Activated naive CD4-positive, alpha-beta T cell treated with anti-CD3 and anti-CD28 coated beads for 36 hours (primary cell): Measurements from ENCODE around the gene PPARGC1A. TPM values are rescaled to one million over a fixed set of nuclear protein-coding genes. Genes with fewer than 3 reads are reported as not detected.

ENCODE experiments used
- CTCF ChIA-PET: fragments of 350-600 bp; sonication (Branson Sonifier 250); formaldehyde crosslinking; loops from one replicate; lab custom pipeline; 2021; ENCODE audit warnings: antibody characterized with exemption; lab: Charles Lee
- DNase-seq: peaks from one replicate; pipeline ENCODE4 v3.0.0-alpha.2; 2020
- H3K27ac Mint-ChIP-seq: one replicate; pipeline ENCODE4 v1.8.0; 2021; ENCODE audit warnings: mild to moderate bottlenecking, mixed read lengths
- H3K27me3 Mint-ChIP-seq: one replicate; pipeline ENCODE4 v1.8.0; 2021; ENCODE audit warnings: low read depth, mixed read lengths
- H3K36me3 Mint-ChIP-seq: one replicate; pipeline ENCODE4 v1.8.0; 2021; ENCODE audit warnings: low read depth, mixed read lengths
- H3K4me1 Mint-ChIP-seq: one replicate; pipeline ENCODE4 v1.8.0; 2021; ENCODE audit warnings: low read depth, mixed read lengths
- H3K4me3 Mint-ChIP-seq: one replicate; pipeline ENCODE4 v1.8.0; 2021; ENCODE audit warnings: mild to moderate bottlenecking, moderate library complexity, mixed read lengths
- H3K9me3 Mint-ChIP-seq: one replicate; pipeline ENCODE4 v1.8.0; 2021; ENCODE audit warnings: mixed read lengths
- intact Hi-C: fragments of 100-400 bp; cut with micrococcal nuclease; formaldehyde crosslinking; loops from one replicate; pipeline ENCODE4 v1.15.1; 2023
- total RNA-seq, 2 experiments: library from RNA; stranded (reverse); gene quantifications; one replicate each; pipeline ENCODE4 v1.2.3, GENCODE V29; 2021

PPARGC1A gene
- total RNA-seq, 2 experiments from 2014 or later, result not detected

DNA sequence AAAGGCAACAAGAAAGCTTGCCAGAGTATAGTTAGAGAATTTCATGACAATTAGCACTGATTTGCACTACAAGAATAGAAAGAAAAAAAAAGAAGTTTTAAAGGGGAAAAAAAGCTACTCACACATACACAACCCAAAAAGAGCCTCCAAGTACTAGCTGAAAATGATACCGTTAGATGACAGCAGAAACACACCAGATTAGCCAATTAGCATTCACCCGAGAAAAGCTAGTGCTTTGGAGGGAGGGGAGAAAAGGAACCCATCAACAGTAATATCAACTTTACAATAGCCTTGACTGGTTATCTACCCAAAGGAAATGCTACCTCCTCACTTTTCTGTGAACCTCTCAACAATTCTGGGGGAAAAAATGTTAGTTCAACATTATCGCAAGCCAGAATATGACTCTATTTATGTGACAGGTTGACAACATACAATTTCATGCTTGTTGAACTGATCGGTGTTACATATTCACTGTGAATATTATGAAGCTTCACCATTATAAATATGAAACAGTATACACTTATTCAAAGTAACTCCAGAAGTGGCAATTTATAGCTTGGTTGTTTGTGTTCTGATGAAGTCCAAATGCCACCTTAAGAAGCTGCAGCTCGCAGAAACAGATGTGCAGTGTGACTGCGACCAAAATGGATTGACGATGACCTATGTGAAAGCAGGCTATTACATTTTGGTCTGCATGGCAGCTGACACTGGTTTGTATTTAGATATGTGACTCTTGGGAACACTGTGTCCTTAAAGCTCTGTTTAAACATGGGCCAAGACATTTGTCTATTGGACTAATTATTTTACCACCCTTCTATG lies 15.9 kb downstream of the PPARGC1A start:
- Mint-ChIP-seq H3K9me3 (no peaks in the 10 kb centered on the region), H3K27me3 (no peaks in the 10 kb centered on the region), H3K27ac (no peak overlapping the region), H3K36me3 (no peaks in the 10 kb centered on the region), H3K4me3 (no peak overlapping the region), H3K4me1 (no peaks in the 10 kb centered on the region)
- no peak for DNase-seq
- intact Hi-C loops, result no loop called here
- CTCF ChIA-PET, result no interaction called here

GRCh38 chr4:23871426-23871825 lies 18.4 kb downstream of the PPARGC1A start:
- H3K27ac Mint-ChIP-seq, result no peak overlapping the region
- H3K4me1 Mint-ChIP-seq, result no peaks in the 10 kb centered on the region
- H3K36me3 Mint-ChIP-seq, result no peaks in the 10 kb centered on the region
- no peaks in the 10 kb centered on the region for H3K9me3 Mint-ChIP-seq
- H3K27me3 Mint-ChIP-seq, result no peaks in the 10 kb centered on the region
- H3K4me3 Mint-ChIP-seq, result no peak overlapping the region
- intact Hi-C loops, result no loop called here
- no peak for DNase-seq
- CTCF ChIA-PET, result no interaction called here

DNA sequence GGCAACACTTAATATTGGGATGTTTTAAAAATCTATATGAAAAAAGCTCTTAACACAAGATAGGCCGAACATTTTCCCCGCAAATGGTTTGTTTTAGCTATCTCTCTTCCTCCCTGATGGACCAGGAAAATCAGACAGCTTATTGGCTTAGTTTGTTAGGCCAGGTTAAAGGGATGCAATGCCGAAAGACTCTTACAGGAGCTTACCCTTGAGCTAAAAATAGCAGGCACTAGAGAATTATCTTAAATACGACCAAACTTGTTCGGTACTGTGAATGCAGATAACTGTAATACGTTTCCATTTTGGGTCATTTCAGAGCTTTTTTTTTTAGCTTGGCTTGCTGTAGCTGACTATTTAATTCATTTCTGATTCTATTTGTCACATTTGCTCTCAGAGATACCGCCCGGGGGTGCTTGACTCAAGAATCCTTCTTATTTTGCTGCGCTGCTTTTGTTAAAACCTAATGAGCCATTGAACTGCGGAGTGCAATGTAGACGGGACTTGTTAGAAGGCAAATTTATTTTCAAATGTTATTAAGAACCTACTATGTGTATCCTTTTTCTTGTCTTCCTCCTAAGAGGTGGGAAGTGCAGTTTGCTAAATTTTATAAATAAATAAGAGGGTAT lies 23.3 kb downstream of the PPARGC1A start:
- no peak for DNase-seq
- Mint-ChIP-seq H3K36me3 (no peaks in the 10 kb centered on the region), H3K27ac (no peak overlapping the region), H3K4me1 (no peaks in the 10 kb centered on the region), H3K4me3 (no peak overlapping the region), H3K27me3 (no peaks in the 10 kb centered on the region), H3K9me3 (no peaks in the 10 kb centered on the region)
- CTCF ChIA-PET, result interaction anchor here (0.6 kb wide), 1 partner anchor 14 kb away, joined by 3 read pairs; no protein-coding TSS in a partner anchor
- intact Hi-C loops, result no loop called here

GRCh38 chr4:23861897-23862296 lies 27.9 kb downstream of the PPARGC1A start:
- Mint-ChIP-seq H3K27ac (no peak overlapping the region), H3K36me3 (no peaks in the 10 kb centered on the region), H3K4me1 (no peaks in the 10 kb centered on the region), H3K4me3 (no peak overlapping the region), H3K9me3 (no peaks in the 10 kb centered on the region), H3K27me3 (no peaks in the 10 kb centered on the region)
- intact Hi-C loops, result no loop called here
- CTCF ChIA-PET, result no interaction called here
- DNase-seq, result no peak

DNA sequence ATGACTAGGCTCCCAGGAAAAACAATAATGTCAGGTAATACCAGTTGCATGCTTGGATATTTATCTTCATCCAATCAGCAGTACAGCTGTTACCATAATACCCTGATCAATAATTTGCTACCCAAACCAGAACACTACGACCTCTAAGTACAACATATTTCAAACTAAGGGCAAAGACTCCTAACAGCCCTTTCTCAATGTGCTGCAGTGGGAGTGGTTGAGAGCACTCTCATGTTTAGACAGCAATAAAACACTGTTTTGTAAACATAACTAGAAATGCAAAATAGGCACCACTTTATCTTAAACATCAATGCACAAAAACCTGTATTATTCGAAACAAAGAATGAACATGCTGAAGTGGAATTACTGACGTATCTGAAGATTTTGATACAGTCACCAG lies 28.9 kb downstream of the PPARGC1A start:
- Mint-ChIP-seq H3K9me3 (no peaks in the 10 kb centered on the region), H3K4me3 (no peak overlapping the region), H3K4me1 (no peaks in the 10 kb centered on the region), H3K27me3 (no peaks in the 10 kb centered on the region), H3K27ac (no peak overlapping the region), H3K36me3 (no peaks in the 10 kb centered on the region)
- intact Hi-C loops, result no loop called here
- DNase-seq, result no peak
- CTCF ChIA-PET, result no interaction called here

GRCh38 chr4:23857367-23857959 lies 32.4 kb downstream of the PPARGC1A start:
- CTCF ChIA-PET, result no interaction called here
- intact Hi-C loops, result no loop called here

GRCh38 chr4:23856630-23857029 lies 33.2 kb downstream of the PPARGC1A start:
- Mint-ChIP-seq H3K27me3 (no peaks in the 10 kb centered on the region), H3K9me3 (peaks cover 2% of the 10 kb centered on the region), H3K27ac (no peak overlapping the region), H3K4me1 (no peaks in the 10 kb centered on the region), H3K4me3 (no peak overlapping the region), H3K36me3 (no peaks in the 10 kb centered on the region)
- no peak for DNase-seq
- CTCF ChIA-PET, result no interaction called here
- intact Hi-C loops, result no loop called here

More at GRCh38 chr4:23857367-23857959, 32.4 kb downstream of the PPARGC1A start:
- Mint-ChIP-seq H3K27ac (no peak overlapping the region), H3K27me3 (no peaks in the 10 kb centered on the region), H3K4me1 (no peaks in the 10 kb centered on the region), H3K4me3 (no peak overlapping the region), H3K9me3 (peaks cover 2% of the 10 kb centered on the region), H3K36me3 (no peaks in the 10 kb centered on the region)
- no peak for DNase-seq

GRCh38 chr4:23855912-23856605 lies 33.8 kb downstream of the PPARGC1A start:
- DNase-seq, result no peak
- CTCF ChIA-PET, result no interaction called here
- Mint-ChIP-seq H3K4me3 (no peak overlapping the region), H3K9me3 (peaks cover 2% of the 10 kb centered on the region), H3K4me1 (no peaks in the 10 kb centered on the region), H3K27me3 (no peaks in the 10 kb centered on the region), H3K27ac (no peak overlapping the region), H3K36me3 (no peaks in the 10 kb centered on the region)
- intact Hi-C loops, result no loop called here

GRCh38 chr4:23853986-23854660 lies 35.7 kb downstream of the PPARGC1A start:
- H3K9me3 Mint-ChIP-seq, result peaks cover 2% of the 10 kb centered on the region
- DNase-seq, result no peak
- intact Hi-C loops, result no loop called here
- H3K36me3 Mint-ChIP-seq, result no peaks in the 10 kb centered on the region
- no peaks in the 10 kb centered on the region for H3K4me1 Mint-ChIP-seq
- no peak overlapping the region for H3K4me3 Mint-ChIP-seq
- H3K27me3 Mint-ChIP-seq, result no peaks in the 10 kb centered on the region
- CTCF ChIA-PET, result no interaction called here
- H3K27ac Mint-ChIP-seq, result no peak overlapping the region

DNA sequence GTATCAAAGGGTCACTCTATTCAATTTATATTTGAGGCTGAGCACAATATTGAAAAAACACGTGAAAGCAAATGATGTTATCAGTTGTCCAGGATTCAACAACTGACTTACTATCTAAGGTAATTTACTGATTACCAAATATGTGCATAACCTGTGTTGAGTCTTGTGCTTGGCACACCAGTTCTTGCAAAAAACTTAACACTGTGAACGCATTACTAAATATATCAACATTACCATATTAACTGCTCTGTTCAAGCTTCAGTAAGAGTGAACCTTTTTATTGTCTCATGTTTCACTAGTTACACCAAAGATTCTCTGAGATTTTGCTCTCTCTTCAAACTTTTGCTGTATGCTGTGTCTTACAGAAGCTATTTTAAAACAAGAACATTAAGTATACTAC lies 38.4 kb downstream of the PPARGC1A start:
- peaks cover 2% of the 10 kb centered on the region for H3K9me3 Mint-ChIP-seq
- intact Hi-C loops, result no loop called here
- no peak overlapping the region for H3K27ac Mint-ChIP-seq
- H3K36me3 Mint-ChIP-seq, result no peaks in the 10 kb centered on the region
- no peak for DNase-seq
- no peak overlapping the region for H3K4me3 Mint-ChIP-seq
- no peaks in the 10 kb centered on the region for H3K4me1 Mint-ChIP-seq
- no peaks in the 10 kb centered on the region for H3K27me3 Mint-ChIP-seq
- CTCF ChIA-PET, result no interaction called here

- no peak for DNase-seq
- intact Hi-C loops, result no loop called here
- Mint-ChIP-seq H3K27ac (no peak overlapping the region), H3K36me3 (no peaks in the 10 kb centered on the region), H3K4me1 (no peaks in the 10 kb centered on the region), H3K9me3 (no peaks in the 10 kb centered on the region), H3K27me3 (no peaks in the 10 kb centered on the region), H3K4me3 (no peak overlapping the region)
- CTCF ChIA-PET, result no interaction called here
These were observed 42.7 kb downstream of the PPARGC1A start for GRCh38 chr4:23847158-23847557.

GRCh38 chr4:23844961-23845360 lies 44.9 kb downstream of the PPARGC1A start:
- H3K27ac Mint-ChIP-seq, result no peak overlapping the region
- no peaks in the 10 kb centered on the region for H3K36me3 Mint-ChIP-seq
- H3K9me3 Mint-ChIP-seq, result no peaks in the 10 kb centered on the region
- no peak overlapping the region for H3K4me3 Mint-ChIP-seq
- no peaks in the 10 kb centered on the region for H3K4me1 Mint-ChIP-seq
- CTCF ChIA-PET, result no interaction called here
- intact Hi-C loops, result no loop called here
- DNase-seq, result no peak
- H3K27me3 Mint-ChIP-seq, result no peaks in the 10 kb centered on the region
